Nucleus accumbens (tissue), 56 donors: ENCODE data around the gene SLC15A2.
"Not testable (repeated sequence)": the region's sequence is repeated elsewhere in the genome, so short reads cannot be mapped to it uniquely, and the experiment has no call there.

Experiments used
- DNase-seq, 56 donors: peaks; one replicate each; lab custom pipeline; 2025; lab: John Stamatoyannopoulos, UW

The SLC15A2 gene

GRCh38 chr3:121918779-121919483 lies 24.7 kb downstream of the SLC15A2 start:
- peak in 1 of 56 donors; percentile 0 for DNase-seq

DNA sequence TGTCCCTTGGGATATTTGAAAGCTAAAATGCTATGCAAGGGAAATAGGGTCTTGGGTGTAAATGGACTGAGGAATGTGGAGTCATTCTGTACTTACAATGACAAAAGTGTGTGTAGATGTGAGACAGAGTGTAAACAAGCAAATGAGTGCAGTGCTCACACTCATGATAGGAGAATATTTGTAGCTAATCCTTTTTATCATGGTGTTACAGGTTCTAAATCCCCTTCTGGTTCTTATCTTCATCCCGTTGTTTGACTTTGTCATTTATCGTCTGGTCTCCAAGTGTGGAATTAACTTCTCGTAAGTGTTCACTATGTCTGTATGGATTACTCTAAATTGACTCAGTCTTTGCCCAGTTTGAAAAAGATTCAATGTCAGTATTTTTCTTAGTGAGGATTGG lies 30.5 kb downstream of the SLC15A2 start:
- DNase-seq, result no peak

DNA sequence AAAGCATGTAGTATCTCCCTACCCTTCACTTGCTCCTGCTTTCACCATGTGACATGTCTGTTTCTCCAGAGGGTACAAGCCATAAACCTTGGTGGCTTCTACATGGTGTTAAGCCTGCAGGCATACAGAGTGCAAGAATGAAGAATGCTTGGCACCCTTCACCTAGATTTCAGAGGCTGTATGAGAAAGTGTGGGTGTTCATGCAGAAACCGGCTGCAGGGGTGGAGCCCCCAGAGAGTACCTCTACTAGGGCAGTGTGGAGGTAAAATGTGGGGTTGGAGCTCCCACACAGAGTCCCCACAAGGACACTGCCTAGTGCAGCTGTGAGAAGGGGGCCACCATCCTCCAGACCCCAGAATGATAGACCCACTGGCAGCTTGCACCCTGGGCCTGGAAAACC lies 32.2 kb downstream of the SLC15A2 start:
- no peak for DNase-seq

GRCh38 chr3:121938141-121938855 lies 44.1 kb downstream of the SLC15A2 start:
- DNase-seq, result not testable (repeated sequence)

- DNase-seq, result no peak
Measured at GRCh38 chr3:121941592-121941991, 47.4 kb downstream of the SLC15A2 start.

DNA sequence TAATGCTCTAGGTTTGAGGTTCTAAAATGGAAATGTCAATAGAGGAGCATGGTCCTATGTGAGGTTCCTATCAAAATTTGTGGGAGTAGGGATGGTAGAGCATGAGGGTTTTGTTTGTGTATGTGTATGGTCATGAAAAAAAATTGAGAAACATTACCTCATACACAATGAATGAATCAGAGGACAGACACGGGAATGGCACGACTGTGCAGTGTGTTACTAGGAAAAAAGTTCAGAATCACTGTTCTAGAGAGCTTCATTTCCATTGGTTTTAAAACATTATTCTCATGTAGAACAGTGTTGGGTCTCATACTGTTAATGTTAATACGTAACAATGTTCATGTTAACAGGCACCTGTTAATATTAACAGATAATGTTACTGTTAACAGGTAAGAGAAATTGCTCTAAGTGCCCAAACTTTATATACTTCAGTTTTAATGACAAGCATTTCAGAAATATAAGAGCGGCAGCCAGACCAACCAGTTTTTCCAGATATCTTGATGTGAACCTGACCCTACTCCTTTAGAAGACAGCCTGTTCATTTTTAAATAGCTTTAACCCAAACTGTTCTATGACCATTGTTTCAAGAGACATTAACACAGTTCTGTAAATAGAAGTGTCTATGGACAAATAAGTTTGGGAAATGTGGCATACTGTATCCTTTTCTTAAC lies 48.0 kb downstream of the SLC15A2 start:
- no peak for DNase-seq

GRCh38 chr3:121943431-121943830 lies 49.2 kb downstream of the SLC15A2 start:
- DNase-seq, result no peak

GRCh38 chr3:121948641-121949040 lies 54.4 kb downstream of the SLC15A2 start:
- DNase-seq, result no peak

DNA sequence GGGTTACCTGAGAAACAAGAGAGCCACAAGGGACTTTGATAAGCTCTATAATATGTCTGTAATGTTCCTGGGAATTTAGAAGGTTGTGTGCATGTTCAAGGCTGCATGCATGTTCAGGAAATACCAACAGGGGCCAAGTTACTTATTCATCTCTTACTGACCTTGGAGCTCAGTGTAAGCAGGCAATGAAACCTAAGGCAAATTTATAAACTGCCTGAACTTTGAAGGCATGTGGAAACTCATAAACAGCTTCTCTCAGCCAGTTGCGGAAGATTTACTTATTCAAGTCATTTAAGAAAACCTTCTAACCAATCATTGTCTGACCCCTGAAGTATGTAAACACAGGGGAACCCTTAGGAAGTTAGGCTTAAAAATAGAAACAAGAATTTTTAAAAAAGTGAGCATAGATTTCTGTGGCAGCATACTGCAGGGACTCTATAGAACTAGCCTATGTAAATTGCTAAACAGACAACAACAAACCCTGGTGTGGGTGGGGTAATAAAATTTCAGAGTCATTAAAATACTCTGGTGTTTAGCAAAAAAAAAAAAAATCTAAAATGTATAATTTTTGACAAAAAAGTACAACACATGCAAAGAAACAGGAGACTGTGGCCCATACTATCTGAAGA lies 57.2 kb downstream of the SLC15A2 start:
- no peak for DNase-seq

DNA sequence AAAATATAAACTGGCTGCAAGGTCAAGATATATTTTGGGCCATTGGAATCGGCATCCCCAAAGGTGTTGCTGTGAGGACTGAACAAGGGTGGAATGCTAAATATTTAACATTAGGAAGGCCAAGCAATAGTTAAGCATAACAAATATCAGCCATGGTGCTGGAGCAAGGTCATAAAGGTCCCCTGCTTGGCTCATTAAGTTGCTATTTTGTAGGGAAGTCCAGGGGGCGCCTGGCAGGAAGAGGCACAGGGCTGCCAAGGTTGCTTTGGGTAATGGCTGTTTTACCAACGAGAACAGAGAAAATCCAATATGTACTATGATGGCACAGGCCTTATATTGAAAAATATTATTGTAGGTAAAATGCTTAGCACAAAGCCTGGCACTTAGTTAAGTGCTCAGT lies 62.2 kb downstream of the SLC15A2 start:
- DNase-seq, result no peak

- DNase-seq, result peak in 15 of 56 donors; percentile 0 to 15 (median 4)
Measured at GRCh38 chr3:121957674-121958415, 63.6 kb downstream of the SLC15A2 start.

DNA sequence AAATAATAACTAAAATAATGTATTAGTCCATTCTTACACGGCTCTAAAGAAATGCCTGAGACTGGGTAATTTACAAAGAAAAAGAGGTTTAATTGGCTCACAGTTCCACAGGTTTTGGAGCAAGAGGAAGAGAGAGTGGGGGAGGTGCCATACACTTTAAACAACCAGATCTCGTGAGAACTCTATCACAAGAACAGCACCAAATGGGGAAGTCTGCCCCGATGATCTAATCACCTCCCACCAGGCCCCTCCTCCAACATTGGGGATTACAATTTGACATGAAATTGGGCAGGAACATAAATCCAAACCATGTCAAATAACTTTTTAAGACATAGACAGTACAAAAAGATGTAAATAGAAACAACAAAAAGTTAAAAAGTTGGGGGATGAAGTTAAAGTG lies 64.6 kb downstream of the SLC15A2 start:
- no peak for DNase-seq

DNA sequence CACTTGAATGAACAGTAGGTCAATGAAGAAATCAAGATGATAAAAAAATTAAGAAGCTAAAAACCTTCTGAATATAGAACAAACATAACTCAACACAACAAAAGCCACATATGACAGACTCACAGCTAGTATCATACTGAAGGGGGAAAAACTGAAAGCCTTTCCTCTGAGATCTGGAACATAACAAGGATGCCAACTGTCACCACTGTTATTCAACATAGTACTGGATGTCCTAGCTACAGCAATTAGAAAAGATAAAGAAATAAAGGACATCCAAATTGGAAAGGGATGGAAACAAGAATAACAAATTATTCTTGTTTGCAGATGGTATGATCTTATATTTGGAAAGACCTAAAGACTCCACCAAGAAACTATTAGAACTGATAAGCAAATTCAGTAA lies 67.1 kb downstream of the SLC15A2 start:
- no peak for DNase-seq

- no peak for DNase-seq
Measured at GRCh38 chr3:121962443-121962842, 68.2 kb downstream of the SLC15A2 start.

GRCh38 chr3:121963608-121964007 lies 69.4 kb downstream of the SLC15A2 start:
- no peak for DNase-seq

DNA sequence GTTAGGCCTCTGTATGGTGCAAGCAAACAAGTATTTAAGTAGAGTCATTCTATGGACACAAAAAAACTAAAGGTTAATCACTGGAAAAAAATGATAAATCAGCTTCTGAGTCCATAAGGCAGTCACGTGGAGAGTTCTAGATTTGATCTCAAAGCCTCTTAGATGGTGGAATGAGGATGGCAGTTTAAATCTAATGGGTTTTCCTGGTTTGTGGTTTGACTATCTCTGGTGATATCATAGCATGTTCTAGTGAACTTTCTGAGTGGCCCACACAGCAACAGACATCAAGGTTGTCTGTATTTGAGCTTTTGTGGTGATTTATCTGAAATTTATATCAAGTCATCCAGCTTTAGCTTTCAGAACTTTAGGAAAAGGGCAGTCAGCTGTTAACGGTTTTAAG lies 75.4 kb downstream of the SLC15A2 start:
- DNase-seq, result no peak

- no peak for DNase-seq
Measured at GRCh38 chr3:121970047-121970446, 75.8 kb downstream of the SLC15A2 start.

DNA sequence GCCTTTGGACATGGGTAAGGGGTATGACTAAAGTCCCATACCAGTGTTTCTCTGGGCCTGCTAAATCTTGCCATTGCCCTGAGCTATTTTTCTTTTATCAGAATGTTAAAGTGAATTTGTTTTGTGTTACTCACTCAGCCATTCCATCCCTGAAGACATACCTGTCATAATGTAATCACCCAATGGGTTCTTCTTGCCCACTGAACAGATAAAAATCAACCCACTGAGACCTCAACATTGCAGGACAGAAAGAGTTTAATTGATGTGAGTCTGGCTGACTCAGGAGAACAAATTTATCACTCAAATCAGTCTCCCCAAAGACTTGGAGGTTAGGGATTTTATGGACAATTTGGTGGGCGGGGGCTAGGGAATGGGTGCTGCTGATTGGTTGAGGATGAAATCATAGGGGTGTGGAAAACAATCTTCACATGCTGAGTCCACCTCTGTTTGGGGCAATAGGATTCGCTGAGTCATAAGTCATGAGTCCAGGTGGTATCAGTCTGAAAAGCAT lies 80.5 kb downstream of the SLC15A2 start:
- DNase-seq, result no peak

DNA sequence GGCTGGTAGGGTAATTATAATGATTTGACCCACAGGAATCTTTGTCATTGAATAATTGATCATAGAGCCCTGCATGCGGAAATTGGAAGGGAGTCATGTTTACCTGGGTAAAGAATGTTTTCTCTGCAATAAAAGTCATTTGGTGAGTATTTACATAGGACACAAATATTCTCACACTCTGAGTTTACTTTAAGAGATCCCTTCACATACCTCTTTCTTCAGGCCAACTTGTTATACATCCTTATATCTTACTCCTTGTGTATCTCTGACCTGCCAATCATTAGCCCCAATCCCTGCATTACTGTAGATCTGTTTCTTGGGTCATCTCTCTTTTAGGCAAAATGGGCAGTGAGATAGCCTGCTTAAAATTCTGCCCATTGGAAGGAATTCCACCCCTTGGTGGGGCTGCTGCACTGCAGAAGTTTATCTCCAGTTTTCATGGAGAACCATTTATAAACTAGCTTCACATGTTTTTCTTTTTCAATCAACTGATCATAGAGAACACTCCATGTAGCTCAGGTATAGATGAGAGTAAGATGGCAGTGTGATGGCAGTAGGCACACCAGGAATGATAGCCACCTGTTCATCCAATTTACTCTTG lies 81.6 kb downstream of the SLC15A2 start:
- no peak for DNase-seq

DNA sequence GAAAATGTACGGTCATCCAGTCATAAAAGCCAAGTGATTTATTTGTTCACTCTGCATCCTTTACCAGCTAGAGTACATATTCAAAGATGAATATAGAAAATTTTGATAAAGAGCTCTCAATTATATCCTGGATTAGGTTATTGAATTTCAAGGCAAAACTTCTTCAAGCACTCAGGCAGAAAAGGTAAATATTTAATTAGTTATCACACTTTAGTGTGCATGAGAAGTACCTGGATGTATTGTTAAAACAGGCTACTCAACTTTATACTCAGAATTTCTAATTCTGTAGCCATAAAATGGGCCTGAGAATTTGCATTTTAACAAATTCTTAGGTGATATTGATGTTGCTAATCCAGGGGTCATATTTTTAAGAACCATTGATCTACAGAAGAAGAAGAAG lies 82.5 kb downstream of the SLC15A2 start:
- no peak for DNase-seq
